ENCODE results near the gene FARS2.

GRCh38 chr6:5290500-5290899 lies 29.2 kb downstream of the FARS2 start:
- TF ChIP-seq POLR2AphosphoS5 (IDR thresholded peaks at IDR 0.05; ENCODE audit: insufficient read depth in 1 of 2, low read depth in 1 of 2) (no peak), CTCF (IDR thresholded peaks at IDR 0.05) (no peak), POLR2A (IDR thresholded peaks at IDR 0.05) (no peak)

Data from vagina (tissue), 2 donors.